Ishikawa (cell line): Measurements from ENCODE around the gene FEM1B.

ENCODE experiments used
- CREB1 ChIP-seq: IDR thresholded peaks from 2 replicates; pipeline ENCODE4 v1.6.1; 2012; ENCODE audit warnings: low read depth
- NFIC ChIP-seq: IDR thresholded peaks from 2 replicates; pipeline ENCODE4 v1.6.1; 2012
- RAD21 ChIP-seq: IDR thresholded peaks from 2 replicates; pipeline ENCODE4 v1.6.1; 2012; ENCODE audit warnings: low read depth
- REST ChIP-seq: IDR thresholded peaks from 2 replicates; pipeline ENCODE4 v1.6.1; 2012; ENCODE audit warnings: low read depth, mild to moderate bottlenecking
- YY1 ChIP-seq: IDR thresholded peaks from 2 replicates; pipeline ENCODE4 v1.6.1; 2012; ENCODE audit warnings: low read depth

- TF ChIP-seq REST (no peak), YY1 (no peak), CREB1 (no peak), RAD21 (no peak), NFIC (no peak)
These were observed 57.1 kb downstream of the FEM1B start for GRCh38 chr15:68334661-68335124.
